Omental fat pad (tissue), 4 donors: Measurements from ENCODE around the gene TMOD2. TPM values are rescaled to one million over a fixed set of nuclear protein-coding genes. Genes with fewer than 3 reads are reported as not detected.

Experiments used
- ATAC-seq: fragments of 150-250 bp; one replicate; pipeline ENCODE4 v1.9.1; 2016; ENCODE audit warnings: mild to moderate bottlenecking, moderate library complexity; ENCODE audit not compliant: low FRiP score
- DNase-seq: peaks from one replicate; pipeline ENCODE4 v3.0.0-alpha.2; 2019; ENCODE audit warnings: low spot score
- CTCF ChIP-seq, 3 donors: fragments of 450-650 bp; IDR thresholded peaks; one replicate each; pipeline ENCODE4 v1.5.1; 2016 to 2017; ENCODE audit warnings: antibody characterized with exemption in 3 of 3, mild to moderate bottlenecking in 3 of 3, moderate library complexity in 2 of 3
- total RNA-seq, 4 donors: library from RNA; depleted of rRNA; stranded (reverse); fragments of >200 nt; gene quantifications; one replicate each; pipeline ENCODE4 v1.1.0, GENCODE V29; 2016

TMOD2 gene
- total RNA-seq, 4 donors from 2014 or later: 6.5 to 28.5 (median 12.4) TPM

- ATAC-seq (no peak), DNase-seq (no peak)
- no peak for TF ChIP-seq CTCF (IDR thresholded peaks at IDR 0.05)
Measured at GRCh38 chr15:51853998-51854397, 102.6 kb downstream of the TMOD2 start.

GRCh38 chr15:51855612-51856011 is 104.2 kb downstream of the TMOD2 start:
- ATAC-seq (no peak), DNase-seq (no peak)
- TF ChIP-seq CTCF (IDR thresholded peaks at IDR 0.05): no peak

- DNase-seq: no peak
- ATAC-seq: no peak
- TF ChIP-seq CTCF (IDR thresholded peaks at IDR 0.05): no peak
Measured at GRCh38 chr15:51856714-51857380, 105.5 kb downstream of the TMOD2 start.

GRCh38 chr15:51861557-51862359 is 110.4 kb downstream of the TMOD2 start:
- no peak for TF ChIP-seq CTCF (IDR thresholded peaks at IDR 0.05)
- ATAC-seq: no peak
- no peak for DNase-seq

- TF ChIP-seq CTCF (IDR thresholded peaks at IDR 0.05): no peak
- no peak for ATAC-seq
Measured at GRCh38 chr15:51863131-51863530, 111.7 kb downstream of the TMOD2 start.

GRCh38 chr15:51864408-51865056 is 113.1 kb downstream of the TMOD2 start:
- ATAC-seq (no peak), DNase-seq (no peak)
- no peak for TF ChIP-seq CTCF (IDR thresholded peaks at IDR 0.05)

More at GRCh38 chr15:51863131-51863530, 111.7 kb downstream of the TMOD2 start:
- no peak for DNase-seq
